ENCODE results near the gene FBXO41. TPM values are rescaled to one million over a fixed set of nuclear protein-coding genes. Genes with fewer than 3 reads are reported as not detected.

The FBXO41 gene
- total RNA-seq, 4 donors from 2014 or later = 0.13 to 0.82 (median 0.23) TPM; not detected in 1

- ATAC-seq = no peak
- no peak overlapping the region for H3K27ac ChIP-seq
- H3K9me3 ChIP-seq = no peaks in the 10 kb centered on the region
- DNase-seq = no peak
- intact Hi-C loops (cut with DNase I; ENCODE audit: low total_unique reads) (no loop called here), in situ Hi-C loops (cut with MboI; ENCODE audit: low sequenced_read_pairs in 4 of 4) (no loop called here)
- TF ChIP-seq CTCF (IDR thresholded peaks at IDR 0.05 in 4 of 5, conservative IDR thresholded peaks at IDR 0.05 in 1 of 5) = no peak
- TF ChIP-seq POLR2A (IDR thresholded peaks at IDR 0.05) = no peak
- H3K27me3 ChIP-seq = peaks cover 58 to 75% (median 66%) of the 10 kb centered on the region in 3 donors
- no peaks in the 10 kb centered on the region for H3K36me3 ChIP-seq
- H3K4me3 ChIP-seq = peak overlapping the region; percentile 42 to 53 (median 46)
- no peaks in the 10 kb centered on the region for H3K4me1 ChIP-seq
Measured at GRCh38 chr2:73292906-73293533, 8.7 kb upstream of the FBXO41 start.

GRCh38 chr2:73292316-73292905, 8.1 kb upstream of the FBXO41 start:
- Histone ChIP-seq H3K9me3 (no peaks in the 10 kb centered on the region), H3K27me3 (peaks cover 58 to 79% (median 70%) of the 10 kb centered on the region in 3 donors), H3K4me3 (no peak overlapping the region), H3K36me3 (no peaks in the 10 kb centered on the region), H3K27ac (no peak overlapping the region), H3K4me1 (no peaks in the 10 kb centered on the region)
- intact Hi-C loops (cut with DNase I; ENCODE audit: low total_unique reads) = no loop called here
- ATAC-seq (no peak), DNase-seq (no peak)
- in situ Hi-C loops (cut with MboI; ENCODE audit: low sequenced_read_pairs in 4 of 4) = no loop called here
- no peak for TF ChIP-seq POLR2A (IDR thresholded peaks at IDR 0.05)
- TF ChIP-seq CTCF (IDR thresholded peaks at IDR 0.05 in 4 of 5, conservative IDR thresholded peaks at IDR 0.05 in 1 of 5) = no peak

- Histone ChIP-seq H3K36me3 (no peaks in the 10 kb centered on the region), H3K27ac (no peak overlapping the region), H3K4me3 (no peak overlapping the region), H3K4me1 (no peaks in the 10 kb centered on the region), H3K9me3 (no peaks in the 10 kb centered on the region), H3K27me3 (peaks cover 65 to 79% (median 71%) of the 10 kb centered on the region in 3 donors)
- ATAC-seq = no peak
- in situ Hi-C loops (cut with MboI; ENCODE audit: low sequenced_read_pairs in 4 of 4) (no loop called here), intact Hi-C loops (cut with DNase I; ENCODE audit: low total_unique reads) (no loop called here)
- DNase-seq = no peak
- TF ChIP-seq POLR2A (IDR thresholded peaks at IDR 0.05) (no peak), CTCF (IDR thresholded peaks at IDR 0.05 in 4 of 5, conservative IDR thresholded peaks at IDR 0.05 in 1 of 5) (no peak)
Measured at GRCh38 chr2:73291461-73292315, 7.4 kb upstream of the FBXO41 start.

- Histone ChIP-seq H3K4me1 (no peaks in the 10 kb centered on the region), H3K27ac (no peak overlapping the region), H3K27me3 (peaks cover 71 to 76% (median 71%) of the 10 kb centered on the region in 3 donors), H3K4me3 (no peak overlapping the region), H3K36me3 (no peaks in the 10 kb centered on the region), H3K9me3 (no peaks in the 10 kb centered on the region)
- no peak for TF ChIP-seq CTCF (IDR thresholded peaks at IDR 0.05 in 4 of 5, conservative IDR thresholded peaks at IDR 0.05 in 1 of 5)
- no peak for TF ChIP-seq POLR2A (IDR thresholded peaks at IDR 0.05)
- ATAC-seq = no peak
- in situ Hi-C loops (cut with MboI; ENCODE audit: low sequenced_read_pairs in 4 of 4) (no loop called here), intact Hi-C loops (cut with DNase I; ENCODE audit: low total_unique reads) (no loop called here)
- DNase-seq = no peak
Measured at GRCh38 chr2:73291093-73291460, 6.8 kb upstream of the FBXO41 start.
